ENCODE measurements around the gene FAM53A. TPM values are rescaled to one million over a fixed set of nuclear protein-coding genes. Genes with fewer than 3 reads are reported as not detected.

Gene FAM53A
- total and polyA plus RNA-seq, 10 of the 15 experiments (the other 5 are each of a cell fraction or from before 2014, with no cell fraction given), result 0.02 to 0.87 (median 0.38) TPM; not detected in 2

GRCh38 chr4:1604181-1604705 lies 79.9 kb downstream of the FAM53A start:
- Histone ChIP-seq H3K4me3 (no peak overlapping the region), H3K9me3 (replicated peaks; ENCODE audit: control insufficient read depth, insufficient read depth, low read length) (no peaks in the 10 kb centered on the region), H3K36me3 (ENCODE audit: control insufficient read depth in 2 of 2, insufficient read depth in 2 of 2, low read length in 1 of 2) (no peaks in the 10 kb centered on the region), H3K27me3 (replicated peaks in 1 of 2; ENCODE audit: control insufficient read depth in 2 of 2, insufficient read depth in 2 of 2, low read length in 1 of 2) (no peaks in the 10 kb centered on the region), H3K4me1 (ENCODE audit: control insufficient read depth, insufficient read depth, low read length) (no peaks in the 10 kb centered on the region), H4K20me1 (ENCODE audit: control insufficient read depth, insufficient read depth) (no peaks in the 10 kb centered on the region), H3K79me2 (ENCODE audit: control insufficient read depth, insufficient read depth, low read length) (no peaks in the 10 kb centered on the region), H2AFZ (ENCODE audit: control insufficient read depth, low read depth, low read length) (no peak overlapping the region), H3K4me2 (ENCODE audit: control insufficient read depth, insufficient read depth) (no peak overlapping the region), H3K9ac (ENCODE audit: control insufficient read depth, insufficient read depth, low read length) (no peak overlapping the region), H3K27ac (ENCODE audit: control insufficient read depth, insufficient read depth) (no peak overlapping the region)
- BruUV-seq (replicated peaks), result no TSS peak
- ChIA-PET SMC1A (ENCODE audit: uncharacterized antibody, unreplicated experiment) (no interaction called here), CTCF (no interaction called here), POLR2A (no interaction called here), RAD21 (ENCODE audit: unreplicated experiment) (no interaction called here)
- intact Hi-C loops (cut with micrococcal nuclease; ENCODE audit: unreplicated experiment) (no loop called here), in situ Hi-C loops (cut with MboI) (no loop called here)
- no peak for DNase-seq (ENCODE audit: low read depth, low spot score)
- TF ChIP-seq CREB1 (IDR thresholded peaks at IDR 0.05; ENCODE audit: low read depth), result no peak
- TF ChIP-seq MXI1 (IDR thresholded peaks at IDR 0.05; ENCODE audit: low read depth, low read length), result no peak
- TF ChIP-seq CEBPB (IDR thresholded peaks at IDR 0.05; ENCODE audit: borderline replicate concordance in 1 of 2, low read depth in 2 of 2, low read length in 2 of 2), result no peak
- no peak for TF ChIP-seq MYC (IDR thresholded peaks at IDR 0.05; ENCODE audit: insufficient read depth, insufficient read length, insufficient replicate concordance, low read length, severe bottlenecking)
- no peak for TF ChIP-seq TCF7 (IDR thresholded peaks at IDR 0.05; ENCODE audit: borderline replicate concordance)
- TF ChIP-seq PAX5 (IDR thresholded peaks at IDR 0.05; ENCODE audit: borderline replicate concordance, low read depth, low read length), result no peak
- TF ChIP-seq TARDBP (IDR thresholded peaks at IDR 0.05; ENCODE audit: borderline replicate concordance), result no peak
- TF ChIP-seq YY1 (IDR thresholded peaks at IDR 0.05; ENCODE audit: low read depth, low read length), result no peak
- no peak for TF ChIP-seq MYB (IDR thresholded peaks at IDR 0.05; ENCODE audit: borderline replicate concordance, low read depth, low read length)
- TF ChIP-seq WRNIP1 (IDR thresholded peaks at IDR 0.05; ENCODE audit: borderline replicate concordance, low read depth, low read length), result no peak
- no peak for TF ChIP-seq KDM1A (IDR thresholded peaks at IDR 0.05; ENCODE audit: borderline replicate concordance)
- no peak for TF ChIP-seq RAD51 (IDR thresholded peaks at IDR 0.05)
- no peak for TF ChIP-seq SMARCA5 (IDR thresholded peaks at IDR 0.05)
- TF ChIP-seq PKNOX1 (IDR thresholded peaks at IDR 0.05), result no peak
- TF ChIP-seq ZNF217 (IDR thresholded peaks at IDR 0.05), result no peak
- ATAC-seq, result no peak
- WGBS (ENCODE audit: insufficient coverage, insufficient replicate concordance, low lambda C conversion rate, missing lambda C conversion rate), result 29% methylated on average over 22 of the region's 23 CpGs
- FAIRE-seq, result no peak

Measured in GM12878 (cell line).